ENCODE results near the gene SLC66A2.

The SLC66A2 gene

GRCh38 chr18:79935499-79935898, 16.0 kb downstream of the SLC66A2 start:
- DNase-seq, result no peak

GRCh38 chr18:79935098-79935480, 16.4 kb downstream of the SLC66A2 start:
- no peak for DNase-seq

GRCh38 chr18:79934311-79935097, 16.9 kb downstream of the SLC66A2 start:
- DNase-seq, result no peak

DNA sequence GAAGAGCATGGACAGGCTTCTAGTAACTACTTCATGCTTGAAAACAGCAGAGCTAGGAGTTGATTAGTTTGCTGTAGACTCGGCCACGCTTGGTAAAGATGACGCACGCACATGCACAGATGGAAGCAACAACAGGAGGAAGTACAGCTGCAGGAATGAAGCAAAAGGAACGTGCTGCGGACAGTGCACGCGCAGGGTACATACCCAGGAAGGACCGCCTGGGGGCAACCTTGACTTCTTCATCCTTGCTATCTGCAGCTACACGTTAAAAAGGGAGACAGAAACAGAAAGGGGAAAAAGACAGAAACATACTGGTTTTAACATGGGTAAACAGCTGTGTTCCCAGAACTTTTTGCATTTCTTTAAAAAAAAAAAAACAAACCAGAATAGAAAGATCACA, 17.7 kb downstream of the SLC66A2 start:
- no peak for DNase-seq

DNA sequence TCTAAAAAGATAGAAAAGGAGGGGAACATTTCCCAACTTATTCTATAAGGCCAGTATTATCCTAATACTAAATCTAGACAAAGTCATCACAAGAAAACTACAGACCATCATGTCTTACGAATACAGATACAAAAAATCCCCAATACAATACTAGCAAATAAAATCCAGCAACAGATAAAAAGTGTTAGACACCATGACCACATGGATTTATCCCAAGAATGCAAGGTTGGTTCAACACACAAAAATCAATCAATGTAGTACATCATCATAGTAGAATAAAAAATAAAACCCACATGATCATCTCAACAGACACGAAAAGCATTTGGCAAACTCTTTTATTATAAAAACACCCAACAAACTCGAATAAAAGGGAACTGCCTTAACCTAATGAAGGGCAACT, 18.5 kb downstream of the SLC66A2 start:
- no peak for DNase-seq

GRCh38 chr18:79931475-79931874, 20.0 kb downstream of the SLC66A2 start:
- DNase-seq, result no peak

- DNase-seq, result no peak
Observed at GRCh38 chr18:79930020-79930642, 21.3 kb downstream of the SLC66A2 start.

DNA sequence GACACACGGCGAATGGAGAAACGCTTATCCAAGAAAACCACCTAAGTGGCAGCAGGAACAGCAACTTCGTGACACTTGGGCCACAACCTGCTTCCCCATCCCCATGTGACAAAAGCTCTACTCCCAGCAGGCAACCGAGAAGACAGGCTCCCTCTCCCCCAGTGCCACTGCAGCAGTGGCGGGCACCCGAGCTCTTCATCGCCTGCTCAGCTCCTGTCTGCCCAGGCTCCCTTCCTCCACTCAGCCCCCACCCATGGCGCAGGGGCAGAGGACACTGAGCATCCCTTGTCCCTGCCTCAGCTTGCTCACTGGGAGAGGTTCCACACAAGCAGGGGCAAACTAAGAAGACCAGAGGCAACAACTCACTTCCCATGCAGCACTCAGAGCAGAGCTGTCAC, 22.9 kb downstream of the SLC66A2 start:
- DNase-seq, result no peak

- no peak for DNase-seq
Observed at GRCh38 chr18:79927607-79928562, 23.6 kb downstream of the SLC66A2 start.

GRCh38 chr18:79926715-79927606, 24.5 kb downstream of the SLC66A2 start:
- no peak for DNase-seq

GRCh38 chr18:79926306-79926705, 25.1 kb downstream of the SLC66A2 start:
- DNase-seq, result no peak

DNA sequence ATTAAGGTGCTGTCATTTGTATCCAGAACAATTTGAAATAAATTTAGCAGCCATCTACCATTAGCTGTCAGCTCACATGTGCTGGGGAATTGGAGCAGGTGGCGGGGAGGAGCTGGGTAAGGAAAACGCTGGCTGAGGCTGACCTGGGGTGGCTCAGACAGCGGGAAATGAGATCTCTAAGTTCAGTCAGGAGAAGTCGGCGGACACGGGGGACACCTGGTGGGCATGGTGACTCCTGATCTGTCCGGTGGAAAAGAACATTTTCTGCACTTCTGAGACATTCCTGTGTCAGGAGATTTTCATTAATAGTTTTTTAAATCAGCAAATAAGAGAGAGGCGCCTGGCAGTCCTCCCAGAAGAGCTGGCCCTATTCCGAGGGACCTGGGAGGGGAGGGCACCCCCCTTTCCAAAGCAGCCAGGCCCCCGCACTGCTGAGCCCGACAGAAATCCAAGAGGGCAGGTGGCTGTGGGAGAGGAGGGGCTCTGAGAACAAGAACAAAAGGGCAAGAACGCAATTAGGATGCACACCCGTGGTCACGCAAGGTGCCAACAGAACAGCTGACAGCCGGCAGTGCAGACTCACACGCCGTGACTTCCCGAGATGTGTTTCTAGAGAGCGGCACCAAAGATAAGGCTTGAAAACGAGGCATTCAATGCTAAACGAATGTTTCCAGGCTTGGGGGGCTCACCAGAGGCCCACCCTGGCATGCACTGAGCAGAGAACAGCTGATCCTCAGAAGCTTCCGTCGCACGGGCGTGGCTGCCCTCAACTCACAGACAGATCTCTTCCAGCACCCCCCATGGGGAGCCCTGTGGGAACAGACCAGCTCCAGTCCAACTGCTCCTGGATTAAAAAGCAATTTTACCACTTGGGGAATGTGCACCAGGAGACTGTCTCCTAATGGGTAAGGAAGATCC, 26.4 kb downstream of the SLC66A2 start:
- DNase-seq, result no peak

- DNase-seq, result no peak
Observed at GRCh38 chr18:79923896-79924585, 27.4 kb downstream of the SLC66A2 start.

GRCh38 chr18:79922971-79923411, 28.5 kb downstream of the SLC66A2 start:
- DNase-seq, result no peak

GRCh38 chr18:79921984-79922965, 29.2 kb downstream of the SLC66A2 start:
- no peak for DNase-seq

GRCh38 chr18:79919089-79919488, 32.4 kb downstream of the SLC66A2 start:
- no peak for DNase-seq

DNA sequence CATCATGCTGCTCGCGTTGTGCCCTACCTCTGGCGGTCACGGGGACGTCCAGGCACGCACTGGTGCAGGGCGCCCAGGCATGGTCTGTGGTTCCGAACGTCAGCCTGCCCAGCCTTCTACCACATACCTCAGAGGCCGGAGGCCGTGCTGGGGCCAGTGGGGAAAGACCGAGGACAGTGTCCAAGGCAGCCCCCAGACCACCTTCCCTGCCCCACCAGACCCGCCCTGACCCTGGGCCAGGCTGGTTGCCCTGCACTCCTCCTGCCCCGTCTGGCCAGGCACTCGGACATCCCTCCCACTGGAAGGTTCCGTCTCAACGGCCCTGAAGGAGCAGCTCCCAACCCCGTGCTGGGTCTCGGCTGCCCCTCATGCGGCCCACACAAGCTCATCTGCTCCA, 32.8 kb downstream of the SLC66A2 start:
- DNase-seq, result no peak

DNA sequence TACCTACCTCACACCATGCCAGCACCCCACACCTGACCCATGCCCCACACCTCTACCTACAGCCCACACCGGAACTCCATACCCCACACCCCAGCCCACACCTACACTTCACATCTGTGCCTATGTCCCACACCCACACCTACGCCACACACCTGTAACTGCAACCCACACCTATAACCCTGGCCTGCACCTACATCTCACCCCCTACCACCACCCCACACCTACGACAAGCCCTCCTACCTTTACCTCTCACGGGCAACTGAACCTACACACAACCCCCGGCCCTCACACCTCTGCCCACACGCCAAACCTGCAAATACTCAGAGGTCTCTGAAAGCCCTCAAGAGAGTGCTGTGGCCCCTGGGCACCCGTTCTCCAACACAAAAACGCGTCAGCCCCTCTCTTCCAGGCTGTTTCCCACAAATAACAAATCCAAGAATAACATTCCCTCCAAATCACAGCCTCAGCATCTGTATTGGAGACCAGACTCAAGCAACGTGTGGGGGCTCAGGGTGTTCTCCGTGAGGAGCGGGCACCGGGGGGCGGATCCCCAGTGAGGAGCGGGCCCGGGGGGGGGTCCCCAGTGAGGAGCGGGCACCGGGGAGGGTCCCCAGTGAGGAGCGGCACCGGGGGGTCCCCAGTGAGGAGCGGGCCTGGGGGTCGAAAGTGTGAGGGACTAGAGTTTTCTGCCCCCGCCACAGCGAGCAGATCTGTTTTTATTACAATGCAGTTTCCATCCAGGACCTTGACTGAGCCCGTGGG, 33.4 kb downstream of the SLC66A2 start:
- DNase-seq, result no peak
